ENCODE results near the gene CRYBG3. TPM values are rescaled to one million over a fixed set of nuclear protein-coding genes. Genes with fewer than 3 reads are reported as not detected.
A peak's percentile ranks its signal among the peaks of the same experiment; 100 is the strongest.

CRYBG3 gene
- total and polyA plus RNA-seq, 9 donors: 5.8 to 16.1 (median 13.0) TPM

- Histone ChIP-seq H3K4me3 (no peak overlapping the region), H3K36me3 (no peaks in the 10 kb centered on the region), H3K27me3 (no peaks in the 10 kb centered on the region), H3K27ac (no peak overlapping the region), H3K4me1 (ENCODE audit: insufficient read depth) (no peaks in the 10 kb centered on the region), H3K9me3 (no peaks in the 10 kb centered on the region)
- 29 to 47% (median 33%) methylated on average over 5 of the region's 5 CpGs for WGBS, 3 donors
- TF ChIP-seq EP300 (IDR thresholded peaks at IDR 0.05): no peak
- no peak for TF ChIP-seq POLR2A (IDR thresholded peaks at IDR 0.05)
- TF ChIP-seq CTCF (IDR thresholded peaks at IDR 0.05): no peak
- intact Hi-C loops (cut with DNase I): no loop called here
- no peak for DNase-seq
These were observed 127.9 kb downstream of the CRYBG3 start for GRCh38 chr3:97949743-97950142.

- DNase-seq: no peak
- Histone ChIP-seq H3K4me3 (no peak overlapping the region), H3K9me3 (no peaks in the 10 kb centered on the region), H3K4me1 (ENCODE audit: insufficient read depth) (no peaks in the 10 kb centered on the region), H3K36me3 (no peaks in the 10 kb centered on the region), H3K27ac (no peak overlapping the region), H3K27me3 (no peaks in the 10 kb centered on the region)
- intact Hi-C loops (cut with DNase I): no loop called here
- TF ChIP-seq POLR2A (IDR thresholded peaks at IDR 0.05) (no peak), EP300 (IDR thresholded peaks at IDR 0.05) (no peak), CTCF (IDR thresholded peaks at IDR 0.05) (no peak)
- WGBS, 3 donors: 80 to 86% (median 81%) methylated on average over 3 of the region's 3 CpGs
These were observed 128.5 kb downstream of the CRYBG3 start for GRCh38 chr3:97950360-97950759.

- H3K9me3 ChIP-seq: no peaks in the 10 kb centered on the region
- 85 to 92% (median 90%) methylated on average over 3 of the region's 3 CpGs for WGBS, 3 donors
- H3K27me3 ChIP-seq: no peaks in the 10 kb centered on the region
- peak in 2 of 5 donors; percentile 12 to 52 for DNase-seq
- no peaks in the 10 kb centered on the region for H3K4me1 ChIP-seq (ENCODE audit: insufficient read depth)
- no peak overlapping the region for H3K4me3 ChIP-seq
- no peak overlapping the region for H3K27ac ChIP-seq
- intact Hi-C loops (cut with DNase I): no loop called here
- H3K36me3 ChIP-seq: no peaks in the 10 kb centered on the region
- TF ChIP-seq EP300 (IDR thresholded peaks at IDR 0.05): no peak
These were observed 130.5 kb downstream of the CRYBG3 start for GRCh38 chr3:97952280-97952679.

- TF ChIP-seq CTCF (IDR thresholded peaks at IDR 0.05): no peak
- TF ChIP-seq EP300 (IDR thresholded peaks at IDR 0.05): no peak
- TF ChIP-seq POLR2A (IDR thresholded peaks at IDR 0.05): no peak
- no peak overlapping the region for H3K27ac ChIP-seq
- DNase-seq: no peak
- no peaks in the 10 kb centered on the region for H3K9me3 ChIP-seq
- no peaks in the 10 kb centered on the region for H3K36me3 ChIP-seq
- intact Hi-C loops (cut with DNase I): no loop called here
- 93 to 100% (median 96%) methylated on average over 1 of the region's 1 CpG for WGBS, 3 donors
- no peaks in the 10 kb centered on the region for H3K27me3 ChIP-seq
- H3K4me1 ChIP-seq (ENCODE audit: insufficient read depth): no peaks in the 10 kb centered on the region
- H3K4me3 ChIP-seq: no peak overlapping the region
These were observed 131.1 kb downstream of the CRYBG3 start for GRCh38 chr3:97952872-97953271.

GRCh38 chr3:97954228-97954827 is 132.5 kb downstream of the CRYBG3 start:
- Histone ChIP-seq H3K27me3 (no peaks in the 10 kb centered on the region), H3K27ac (no peak overlapping the region), H3K4me3 (no peak overlapping the region), H3K4me1 (ENCODE audit: insufficient read depth) (no peaks in the 10 kb centered on the region), H3K36me3 (no peaks in the 10 kb centered on the region), H3K9me3 (no peaks in the 10 kb centered on the region)
- TF ChIP-seq CTCF (IDR thresholded peaks at IDR 0.05) (no peak), EP300 (IDR thresholded peaks at IDR 0.05) (no peak)
- intact Hi-C loops (cut with DNase I): no loop called here
- WGBS, 3 donors: 89 to 91% (median 90%) methylated on average over 9 of the region's 9 CpGs
- no peak for DNase-seq

Measured in ovary (tissue), 9 donors.